Thoracic aorta (tissue), 2 donors: ENCODE results near the gene DCAF4. TPM values are rescaled to one million over a fixed set of nuclear protein-coding genes. Genes with fewer than 3 reads are reported as not detected.

ENCODE experiments used
- ATAC-seq: fragments of 150-250 bp; one replicate; pipeline ENCODE4 v1.8.0; 2017; ENCODE audit warnings: low read depth; ENCODE audit not compliant: insufficient number of reproducible peaks, low FRiP score
- DNase-seq: peaks from one replicate; pipeline ENCODE4 v3.0.0-alpha.2; 2020; ENCODE audit warnings: low spot score
- H3K27ac ChIP-seq, 2 donors: fragments of 200-600 bp; sonication (generic); 1 replicate in 1 of 2; 2 replicates in 1 of 2; pipeline ENCODE4 v1.5.1; 2016; ENCODE audit warnings: mild to moderate bottlenecking in 2 of 2, moderate library complexity in 2 of 2
- H3K27me3 ChIP-seq: fragments of 200-600 bp; sonication (generic); replicated peaks from 2 replicates; pipeline ENCODE4 v1.6.0; 2016; ENCODE audit warnings: mild to moderate bottlenecking; ENCODE audit not compliant: insufficient read depth
- H3K36me3 ChIP-seq: fragments of 200-600 bp; sonication (generic); one replicate; pipeline ENCODE4 v1.5.1; 2016
- H3K4me1 ChIP-seq, 2 donors: fragments of 200-600 bp; sonication (generic); 1 replicate in 1 of 2; 2 replicates in 1 of 2; pipeline versions ENCODE4 v1.5.1 to v1.6.0; 2016; ENCODE audit warnings: low read depth in 2 of 2, mild to moderate bottlenecking in 1 of 2; ENCODE audit not compliant: control insufficient read depth in 1 of 2
- H3K4me3 ChIP-seq: fragments of 200-600 bp; sonication (generic); 2 replicates; pipeline ENCODE4 v1.5.1; 2016; ENCODE audit warnings: mild to moderate bottlenecking
- H3K9me3 ChIP-seq: fragments of 200-600 bp; sonication (generic); 2 replicates; pipeline ENCODE4 v1.5.1; 2016
- CTCF ChIP-seq: fragments of 200-600 bp; sonication (generic); IDR thresholded peaks from one replicate; pipeline ENCODE4 v1.5.1; 2019; ENCODE audit warnings: antibody characterized with exemption
- total RNA-seq, 2 donors: library from RNA; depleted of rRNA; stranded (reverse); fragments of >200 nt; gene quantifications; one replicate each; pipeline versions ENCODE4 v1.1.0 to v1.2.3, GENCODE V29; 2016

DCAF4 gene
- total RNA-seq, 2 donors from 2014 or later, result 13.1 to 65.5 TPM

- DNase-seq (no peak), ATAC-seq (no peak)
- H3K4me3 ChIP-seq, result no peak overlapping the region
- no peaks in the 10 kb centered on the region for H3K27me3 ChIP-seq
- no peaks in the 10 kb centered on the region for H3K9me3 ChIP-seq
- H3K4me1 ChIP-seq, result no peaks in the 10 kb centered on the region
- no peak overlapping the region for H3K27ac ChIP-seq
- no peak for TF ChIP-seq CTCF
- H3K36me3 ChIP-seq, result peaks cover 43% of the 10 kb centered on the region
These were observed 52.6 kb downstream of the DCAF4 start for GRCh38 chr14:72978856-72979255.

GRCh38 chr14:72980863-72981262 lies 54.6 kb downstream of the DCAF4 start:
- TF ChIP-seq CTCF, result no peak
- no peak overlapping the region for H3K27ac ChIP-seq
- H3K4me3 ChIP-seq, result no peak overlapping the region
- H3K27me3 ChIP-seq, result no peaks in the 10 kb centered on the region
- H3K9me3 ChIP-seq, result no peaks in the 10 kb centered on the region
- ATAC-seq (no peak), DNase-seq (no peak)
- H3K4me1 ChIP-seq, result no peaks in the 10 kb centered on the region
- H3K36me3 ChIP-seq, result peaks cover 31% of the 10 kb centered on the region

GRCh38 chr14:72982146-72982708 lies 56.0 kb downstream of the DCAF4 start:
- no peak overlapping the region for H3K27ac ChIP-seq
- no peak for TF ChIP-seq CTCF
- DNase-seq (no peak), ATAC-seq (no peak)
- H3K4me1 ChIP-seq, result no peaks in the 10 kb centered on the region
- H3K27me3 ChIP-seq, result no peaks in the 10 kb centered on the region
- no peaks in the 10 kb centered on the region for H3K9me3 ChIP-seq
- no peak overlapping the region for H3K4me3 ChIP-seq
- peaks cover 35% of the 10 kb centered on the region for H3K36me3 ChIP-seq

GRCh38 chr14:72986214-72986613 lies 60.0 kb downstream of the DCAF4 start:
- no peak for TF ChIP-seq CTCF
- peaks cover 31% of the 10 kb centered on the region for H3K36me3 ChIP-seq
- no peaks in the 10 kb centered on the region for H3K4me1 ChIP-seq
- H3K4me3 ChIP-seq, result no peak overlapping the region
- DNase-seq (no peak), ATAC-seq (no peak)
- no peaks in the 10 kb centered on the region for H3K9me3 ChIP-seq
- H3K27me3 ChIP-seq, result no peaks in the 10 kb centered on the region
- H3K27ac ChIP-seq, result no peak overlapping the region

GRCh38 chr14:72986857-72987256 lies 60.6 kb downstream of the DCAF4 start:
- ATAC-seq, result no peak

More at GRCh38 chr14:72986857-72987256, 60.6 kb downstream of the DCAF4 start:
- Histone ChIP-seq H3K4me1 (no peaks in the 10 kb centered on the region), H3K36me3 (peaks cover 31% of the 10 kb centered on the region), H3K27ac (no peak overlapping the region), H3K27me3 (no peaks in the 10 kb centered on the region), H3K9me3 (no peaks in the 10 kb centered on the region), H3K4me3 (no peak overlapping the region)
- DNase-seq, result no peak
- TF ChIP-seq CTCF, result no peak
